GM12864 (cell line): ENCODE data around the gene KRTAP4-2.

Source experiments
- DNase-seq: peaks from one replicate; pipeline ENCODE4 v3.0.0-alpha.2; 2011; ENCODE audit warnings: low read depth
- H3K4me3 ChIP-seq: 2 replicates; pipeline ENCODE4 v1.5.1; 2011; ENCODE audit warnings: mild to moderate bottlenecking, low read depth, low read length, control low read depth
- CTCF ChIP-seq: IDR thresholded peaks from 2 replicates; pipeline ENCODE4 v1.5.1; 2011; ENCODE audit warnings: low read depth, mild to moderate bottlenecking, moderate library complexity, low read length, control low read depth, inconsistent platforms; ENCODE audit errors: missing control alignments

KRTAP4-2 gene

GRCh38 chr17:41131979-41132378 lies 46.0 kb downstream of the KRTAP4-2 start:
- TF ChIP-seq CTCF: no peak
- H3K4me3 ChIP-seq: no peak overlapping the region
- no peak for DNase-seq
